ENCODE measurements around the gene BRAF.

DNA sequence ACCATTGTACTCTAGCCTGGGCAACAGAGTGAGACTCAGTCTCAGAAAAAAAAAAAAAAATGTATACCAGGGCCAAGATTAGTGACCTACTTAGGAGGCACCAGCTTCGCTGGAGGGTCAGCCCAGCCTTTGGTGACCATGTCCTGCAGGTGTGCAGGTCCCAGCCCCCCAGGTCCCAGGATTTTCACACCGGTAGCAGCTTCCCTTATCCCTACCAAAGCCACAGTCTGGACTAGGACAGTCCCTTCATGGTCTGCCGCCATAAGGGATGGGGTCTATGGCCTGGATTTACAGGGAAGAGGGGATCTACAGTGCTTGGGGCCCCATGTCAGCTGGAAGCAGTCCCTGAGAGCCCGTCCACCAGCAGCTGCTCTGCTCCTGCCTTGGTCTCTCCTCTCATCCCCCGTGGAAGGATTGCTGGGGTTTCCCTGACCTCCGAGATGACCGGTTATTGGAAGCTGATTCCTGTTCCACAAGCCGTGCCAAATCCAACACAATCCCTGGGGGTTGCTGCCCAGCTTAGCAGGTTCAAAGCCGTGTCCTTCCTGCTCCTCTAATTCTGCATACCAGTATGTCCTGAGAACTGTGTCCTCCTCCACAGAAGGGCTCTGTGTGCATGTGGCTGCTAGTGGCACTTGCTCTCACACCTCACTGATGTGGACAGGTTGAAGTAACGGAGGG is 239.2 kb downstream of the BRAF start:
- TF ChIP-seq, protein P1, sequence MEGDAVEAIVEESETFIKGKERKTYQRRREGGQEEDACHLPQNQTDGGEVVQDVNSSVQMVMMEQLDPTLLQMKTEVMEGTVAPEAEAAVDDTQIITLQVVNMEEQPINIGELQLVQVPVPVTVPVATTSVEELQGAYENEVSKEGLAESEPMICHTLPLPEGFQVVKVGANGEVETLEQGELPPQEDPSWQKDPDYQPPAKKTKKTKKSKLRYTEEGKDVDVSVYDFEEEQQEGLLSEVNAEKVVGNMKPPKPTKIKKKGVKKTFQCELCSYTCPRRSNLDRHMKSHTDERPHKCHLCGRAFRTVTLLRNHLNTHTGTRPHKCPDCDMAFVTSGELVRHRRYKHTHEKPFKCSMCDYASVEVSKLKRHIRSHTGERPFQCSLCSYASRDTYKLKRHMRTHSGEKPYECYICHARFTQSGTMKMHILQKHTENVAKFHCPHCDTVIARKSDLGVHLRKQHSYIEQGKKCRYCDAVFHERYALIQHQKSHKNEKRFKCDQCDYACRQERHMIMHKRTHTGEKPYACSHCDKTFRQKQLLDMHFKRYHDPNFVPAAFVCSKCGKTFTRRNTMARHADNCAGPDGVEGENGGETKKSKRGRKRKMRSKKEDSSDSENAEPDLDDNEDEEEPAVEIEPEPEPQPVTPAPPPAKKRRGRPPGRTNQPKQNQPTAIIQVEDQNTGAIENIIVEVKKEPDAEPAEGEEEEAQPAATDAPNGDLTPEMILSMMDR (IDR thresholded peaks at IDR 0.05; ENCODE audit: low read depth, low read length): no peak
- no peak for TF ChIP-seq POLR2A (IDR thresholded peaks at IDR 0.05; ENCODE audit: extremely low read depth, insufficient read length)
- TF ChIP-seq, protein P2, sequence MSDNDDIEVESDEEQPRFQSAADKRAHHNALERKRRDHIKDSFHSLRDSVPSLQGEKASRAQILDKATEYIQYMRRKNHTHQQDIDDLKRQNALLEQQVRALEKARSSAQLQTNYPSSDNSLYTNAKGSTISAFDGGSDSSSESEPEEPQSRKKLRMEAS (IDR thresholded peaks at IDR 0.05; ENCODE audit: low read depth, low read length): no peak
